Measurements from ENCODE around the gene SSH2.

SSH2 gene

DNA sequence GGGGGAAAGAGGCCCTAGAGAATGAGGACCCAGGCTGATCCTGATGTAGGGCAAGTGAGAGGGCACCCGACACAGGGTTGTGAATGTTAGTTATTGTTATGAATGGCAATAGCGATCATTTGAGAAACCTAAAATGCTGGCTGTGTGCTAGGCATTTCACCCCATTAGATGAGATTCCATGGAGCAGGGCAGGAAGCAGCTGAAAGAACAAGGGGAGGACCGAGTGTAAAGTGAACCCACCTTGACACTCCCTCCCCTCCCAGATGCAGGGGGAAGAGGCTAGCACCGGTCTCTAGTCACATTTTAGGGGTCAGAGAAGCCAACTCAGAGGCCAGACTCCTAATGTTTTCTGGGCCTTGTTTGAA, 306.8 kb downstream of the SSH2 start:
- TF ChIP-seq, protein P1, sequence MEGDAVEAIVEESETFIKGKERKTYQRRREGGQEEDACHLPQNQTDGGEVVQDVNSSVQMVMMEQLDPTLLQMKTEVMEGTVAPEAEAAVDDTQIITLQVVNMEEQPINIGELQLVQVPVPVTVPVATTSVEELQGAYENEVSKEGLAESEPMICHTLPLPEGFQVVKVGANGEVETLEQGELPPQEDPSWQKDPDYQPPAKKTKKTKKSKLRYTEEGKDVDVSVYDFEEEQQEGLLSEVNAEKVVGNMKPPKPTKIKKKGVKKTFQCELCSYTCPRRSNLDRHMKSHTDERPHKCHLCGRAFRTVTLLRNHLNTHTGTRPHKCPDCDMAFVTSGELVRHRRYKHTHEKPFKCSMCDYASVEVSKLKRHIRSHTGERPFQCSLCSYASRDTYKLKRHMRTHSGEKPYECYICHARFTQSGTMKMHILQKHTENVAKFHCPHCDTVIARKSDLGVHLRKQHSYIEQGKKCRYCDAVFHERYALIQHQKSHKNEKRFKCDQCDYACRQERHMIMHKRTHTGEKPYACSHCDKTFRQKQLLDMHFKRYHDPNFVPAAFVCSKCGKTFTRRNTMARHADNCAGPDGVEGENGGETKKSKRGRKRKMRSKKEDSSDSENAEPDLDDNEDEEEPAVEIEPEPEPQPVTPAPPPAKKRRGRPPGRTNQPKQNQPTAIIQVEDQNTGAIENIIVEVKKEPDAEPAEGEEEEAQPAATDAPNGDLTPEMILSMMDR (IDR thresholded peaks at IDR 0.05; ENCODE audit: extremely low read depth, missing control alignments) = no peak
- no peak for DNase-seq (ENCODE audit: low spot score)

DNA sequence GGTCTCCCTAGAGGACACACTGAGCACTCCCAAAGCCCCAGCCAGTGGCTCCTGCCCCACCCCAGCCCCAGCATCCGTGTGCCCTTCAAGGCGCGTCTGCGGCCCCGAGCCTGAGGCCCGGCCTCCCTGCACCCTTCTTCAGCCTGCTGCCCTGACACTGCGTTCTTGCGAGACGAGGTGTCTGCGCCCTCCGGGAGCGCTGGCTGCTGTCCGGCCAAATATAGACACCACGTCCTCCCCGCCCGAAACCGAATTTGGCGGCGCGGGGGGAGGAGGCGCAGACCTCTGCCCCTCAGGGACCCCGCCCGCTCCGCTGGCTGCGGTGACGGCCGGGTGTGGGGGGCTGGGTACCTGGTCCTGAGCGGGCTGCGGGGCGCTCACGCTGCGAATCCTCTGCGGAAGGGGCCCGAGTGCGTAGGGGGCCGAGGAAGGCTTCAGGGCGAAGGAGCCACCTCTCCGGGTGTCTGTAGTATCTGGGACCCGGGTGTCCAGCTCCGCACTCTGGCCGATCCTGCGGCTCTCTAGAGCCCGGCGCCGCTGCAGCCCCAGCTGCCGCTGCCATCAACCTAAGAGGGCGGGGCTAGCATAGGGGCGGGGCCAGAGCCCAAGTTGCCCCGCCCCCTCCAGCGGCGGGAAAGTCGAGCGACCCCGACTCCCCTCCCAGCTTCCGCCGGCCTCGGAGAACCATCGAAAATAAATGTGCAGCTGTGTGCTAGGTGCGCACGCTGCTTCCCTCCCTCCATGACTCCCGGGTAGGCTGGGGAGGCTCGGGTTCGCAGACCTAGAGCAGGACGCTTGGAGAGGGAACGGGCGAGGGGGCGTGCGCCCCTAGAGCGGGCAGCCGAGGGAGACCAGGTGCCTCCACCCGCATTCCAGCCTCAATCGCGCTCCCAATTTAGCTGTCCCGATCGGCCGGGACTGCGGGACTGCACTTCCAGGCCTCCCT, 307.4 kb downstream of the SSH2 start, which contains the start of gene CORO6:
Gene CORO6, minus strand, starts transcription at position 576 of the 946 bp plus-strand sequence. CDS start 1,491 bp downstream, outside the sequence.
- TF ChIP-seq, protein P1 (IDR thresholded peaks at IDR 0.05; ENCODE audit: extremely low read depth, missing control alignments) = no peak
- peak; percentile 84 for DNase-seq (ENCODE audit: low spot score)

DNA sequence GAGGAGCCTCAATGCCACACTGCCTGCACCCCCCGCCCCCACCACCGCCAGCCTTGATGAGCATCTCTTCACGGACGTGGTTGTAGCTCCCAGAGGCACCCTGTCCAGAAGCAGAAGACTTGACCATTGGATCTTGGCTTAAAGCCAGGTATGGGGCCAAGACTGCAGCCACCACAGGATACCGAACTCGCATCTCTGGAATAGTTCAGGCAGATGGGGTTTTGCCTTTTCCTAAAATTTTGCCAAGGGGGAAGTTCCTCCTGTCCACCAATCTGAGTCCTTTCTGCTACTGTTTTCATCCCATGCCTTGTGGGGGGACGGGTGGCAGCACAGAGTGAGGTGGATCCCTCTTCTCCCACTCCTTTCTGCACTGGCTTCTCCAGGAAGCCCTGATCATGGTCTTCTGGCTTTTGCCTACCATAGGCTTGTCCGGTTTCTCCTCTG, 308.3 kb downstream of the SSH2 start:
- no peak for DNase-seq (ENCODE audit: low spot score)
- TF ChIP-seq, protein P1 (IDR thresholded peaks at IDR 0.05; ENCODE audit: extremely low read depth, missing control alignments) = no peak

DNA sequence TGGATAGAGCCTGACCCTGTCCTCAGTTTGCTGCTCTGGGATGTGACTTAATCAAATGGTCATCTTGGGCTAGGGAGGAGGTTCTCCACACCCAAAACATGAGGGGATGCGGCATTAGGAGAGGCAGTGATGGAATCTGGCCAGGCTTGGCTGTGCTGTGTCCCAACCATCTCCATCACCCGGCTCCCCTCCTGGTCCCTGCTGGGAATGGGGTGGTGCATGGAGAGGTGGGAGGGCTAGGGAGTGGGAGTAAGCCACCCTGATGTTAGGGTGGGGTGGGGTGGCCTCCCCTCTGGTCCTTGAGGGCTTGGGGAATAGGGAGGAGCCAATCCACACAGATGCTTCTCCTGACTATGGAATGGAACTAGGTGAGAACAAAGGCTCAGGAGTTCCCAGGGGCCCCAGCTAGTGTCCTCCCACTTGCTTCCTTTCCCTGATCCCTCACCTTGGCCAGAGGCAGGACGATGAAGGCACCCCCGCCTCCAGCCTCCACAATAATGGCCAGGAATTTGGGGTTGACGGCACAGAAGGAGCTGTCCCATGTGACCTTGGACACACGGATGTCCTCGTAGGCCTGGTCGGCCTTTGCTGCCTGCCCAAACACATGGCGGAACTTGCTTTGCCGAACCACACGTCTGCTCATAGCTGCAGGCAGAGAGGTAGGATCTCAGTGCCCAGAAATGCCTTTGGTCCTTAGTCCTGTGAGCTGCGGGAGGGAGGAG, 309.1 kb downstream of the SSH2 start:
- TF ChIP-seq, protein P1 (IDR thresholded peaks at IDR 0.05; ENCODE audit: extremely low read depth, missing control alignments) = no peak
- no peak for DNase-seq (ENCODE audit: low spot score)

DNA sequence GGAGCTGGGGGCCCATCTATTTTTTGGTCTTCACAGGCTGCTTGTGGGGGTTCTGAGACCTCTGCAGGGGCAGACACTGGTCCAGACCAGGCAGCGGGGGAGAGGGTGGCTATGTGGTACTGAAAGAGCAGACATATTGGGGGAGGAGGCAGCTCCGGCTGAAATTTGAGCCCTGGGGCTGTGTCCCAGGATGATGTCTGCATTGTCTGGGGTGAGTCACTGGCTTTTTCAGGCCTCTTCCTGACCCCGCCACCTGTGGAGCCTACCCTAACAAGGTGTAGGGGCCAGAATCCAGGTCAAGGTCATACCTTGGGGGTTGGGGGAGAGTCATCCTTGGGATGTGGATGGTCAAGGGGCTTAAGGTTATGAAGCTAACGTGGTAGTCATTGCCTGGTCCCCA, 309.8 kb downstream of the SSH2 start:
- TF ChIP-seq, protein P1 (IDR thresholded peaks at IDR 0.05; ENCODE audit: extremely low read depth, missing control alignments) = no peak
- DNase-seq (ENCODE audit: low spot score) = no peak

DNA sequence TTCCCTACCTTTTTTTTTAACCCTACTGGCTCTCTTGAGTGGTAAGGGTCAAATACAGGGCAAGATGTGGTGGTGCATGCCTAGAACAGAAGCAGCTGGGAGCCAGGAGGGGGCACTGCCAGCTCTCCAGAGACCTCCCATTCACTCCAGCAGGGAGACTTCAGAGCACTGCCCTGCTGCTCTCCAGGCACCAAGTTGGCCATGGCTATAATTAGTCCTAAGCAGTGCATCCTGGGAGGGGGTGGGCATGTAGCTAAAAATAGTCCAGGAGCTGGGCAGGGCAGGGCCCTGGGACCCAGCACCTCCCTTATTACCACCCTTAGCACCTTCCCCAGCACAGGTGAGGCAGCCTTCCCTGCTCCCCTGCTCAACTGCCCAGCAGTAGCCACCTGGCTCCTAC, 310.8 kb downstream of the SSH2 start:
- TF ChIP-seq, protein P1 (IDR thresholded peaks at IDR 0.05; ENCODE audit: extremely low read depth, missing control alignments) = no peak
- no peak for DNase-seq (ENCODE audit: low spot score)

Data from GM20000 (cell line).